HG03565 (cell line): Measurements from ENCODE around the gene PRPF19.

Experiments
- ATAC-seq: cut with Tn5 transposase; IDR thresholded peaks from one replicate; pipeline ENCODE4 v1.9.1; 2021; ENCODE audit warnings: mild to moderate bottlenecking, moderate library complexity; ENCODE audit not compliant: unreplicated experiment

PRPF19 gene

DNA sequence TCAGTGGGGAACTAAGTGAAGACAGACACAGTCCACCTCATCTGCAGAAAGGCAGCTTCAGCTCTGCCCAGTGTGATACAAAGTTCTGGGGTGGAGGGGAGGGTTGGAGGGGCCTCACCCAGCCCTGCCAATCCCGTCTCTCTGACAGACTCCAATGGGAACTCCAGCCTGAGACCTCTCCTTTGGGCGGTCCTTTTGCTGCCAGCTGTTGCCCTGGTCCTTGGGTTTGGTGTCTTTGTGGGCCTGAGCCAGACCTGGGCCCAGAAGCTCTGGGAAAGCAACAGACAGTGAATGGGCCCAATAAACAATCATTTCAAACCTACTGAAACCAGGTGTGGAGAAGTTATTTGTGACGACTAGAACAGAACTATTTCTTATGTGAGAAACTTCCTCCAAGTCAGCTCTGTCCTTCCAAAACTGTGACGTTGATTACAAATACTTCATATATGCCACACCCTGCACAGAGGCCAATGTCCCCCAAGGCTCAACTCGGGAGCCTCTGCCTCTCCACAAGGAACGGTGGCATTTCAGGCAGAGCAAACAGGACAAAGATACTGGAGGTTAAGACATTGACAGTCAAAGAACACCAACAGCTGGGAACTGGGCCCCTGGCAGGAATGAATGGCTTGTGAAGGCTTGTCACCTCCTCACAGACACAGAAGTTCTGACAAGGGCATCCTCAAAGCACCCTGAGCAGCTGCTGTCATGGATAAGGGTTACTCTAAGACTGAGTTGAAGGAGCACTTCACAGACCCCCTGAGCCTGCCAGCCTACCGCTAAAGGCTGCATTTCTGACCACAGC lies 30.8 kb downstream of the PRPF19 start:
- no peak for ATAC-seq

DNA sequence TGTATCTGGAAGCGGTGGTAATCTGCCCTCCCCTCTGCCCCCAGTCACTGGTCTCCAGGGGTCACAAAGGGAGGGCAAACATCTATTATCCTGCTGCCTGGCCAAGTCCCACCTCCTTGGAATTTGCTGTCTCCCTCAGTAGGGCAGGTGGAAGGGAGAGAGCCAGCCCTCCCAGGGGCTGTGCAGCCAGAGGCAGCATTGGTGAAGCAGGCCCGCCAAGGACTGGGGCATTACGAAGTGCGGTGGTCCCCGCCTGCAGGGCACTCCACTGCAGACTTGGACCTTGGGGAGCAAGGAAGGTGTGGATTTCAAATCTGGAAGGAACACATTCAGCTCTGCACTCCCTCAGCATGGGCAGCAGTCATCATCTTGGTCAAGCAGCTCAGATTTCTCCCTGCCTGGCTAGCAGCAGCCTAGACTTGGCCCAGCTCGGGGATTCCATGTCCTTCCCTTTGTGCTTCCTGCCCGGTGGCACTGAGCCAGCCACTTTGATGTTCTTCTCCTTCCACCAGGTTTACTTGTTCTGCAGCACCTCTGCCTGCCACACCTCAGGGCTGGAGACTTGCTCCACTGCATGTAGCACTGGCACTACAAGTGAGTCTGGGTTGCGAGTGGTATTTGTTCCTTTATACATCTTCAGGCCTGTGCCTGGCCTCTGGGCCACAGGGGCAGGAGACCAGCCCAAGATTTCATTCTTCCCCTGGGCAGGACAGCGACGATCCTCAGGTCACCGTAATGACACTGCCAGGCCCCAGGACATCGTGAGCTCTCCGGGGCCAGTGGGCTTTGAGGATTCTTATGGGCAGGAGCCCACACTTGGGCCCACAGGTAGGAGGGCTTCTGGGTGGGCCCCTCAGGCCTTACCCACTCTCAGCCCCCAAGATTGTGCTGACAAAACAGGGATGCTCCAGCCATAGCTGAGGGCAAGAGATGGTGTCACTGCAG lies 31.7 kb downstream of the PRPF19 start:
- no peak for ATAC-seq

DNA sequence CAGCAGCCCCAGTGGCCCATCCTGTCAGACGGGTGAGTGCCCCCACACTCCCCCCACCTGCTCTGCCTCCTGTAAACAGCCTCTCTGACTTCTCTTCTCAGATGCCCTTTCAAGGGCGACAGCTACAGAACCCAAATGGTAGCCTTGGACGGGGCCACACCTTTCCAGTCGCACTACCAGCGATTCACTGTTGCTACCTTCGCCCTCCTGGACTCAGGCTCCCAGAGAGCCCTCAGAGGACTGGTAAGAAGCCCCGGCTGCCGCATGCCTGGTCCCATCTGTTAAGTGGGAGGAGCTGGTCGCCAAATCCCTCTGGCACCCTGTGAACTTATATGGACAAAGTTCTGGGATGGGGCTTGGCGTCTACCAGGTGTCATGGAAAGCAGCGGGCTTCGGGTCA lies 32.9 kb downstream of the PRPF19 start:
- no peak for ATAC-seq

DNA sequence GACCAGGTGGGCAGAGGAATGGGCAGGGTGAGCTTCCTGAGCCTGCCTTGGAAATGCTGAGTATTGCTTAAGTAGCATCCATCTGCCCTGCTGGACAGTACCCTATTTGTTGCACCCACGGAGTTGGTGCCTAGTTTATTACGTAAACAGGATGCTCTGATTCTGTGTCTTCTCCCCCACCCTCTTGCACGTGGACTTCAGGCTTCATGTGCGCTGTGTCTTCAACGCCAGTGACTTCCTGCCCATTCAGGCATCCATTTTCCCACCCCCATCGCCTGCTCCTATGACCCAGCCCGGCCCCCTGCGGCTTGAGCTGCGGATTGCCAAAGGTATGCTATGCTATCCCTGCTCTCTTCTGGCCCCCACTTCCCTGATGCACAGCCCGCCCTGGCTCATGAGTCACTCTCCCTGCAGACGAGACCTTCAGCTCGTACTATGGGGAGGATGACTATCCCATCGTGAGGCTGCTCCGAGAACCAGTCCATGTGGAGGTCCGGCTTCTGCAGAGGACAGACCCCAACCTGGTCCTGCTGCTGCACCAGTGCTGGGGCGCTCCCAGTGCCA lies 33.3 kb downstream of the PRPF19 start:
- ATAC-seq = no peak

DNA sequence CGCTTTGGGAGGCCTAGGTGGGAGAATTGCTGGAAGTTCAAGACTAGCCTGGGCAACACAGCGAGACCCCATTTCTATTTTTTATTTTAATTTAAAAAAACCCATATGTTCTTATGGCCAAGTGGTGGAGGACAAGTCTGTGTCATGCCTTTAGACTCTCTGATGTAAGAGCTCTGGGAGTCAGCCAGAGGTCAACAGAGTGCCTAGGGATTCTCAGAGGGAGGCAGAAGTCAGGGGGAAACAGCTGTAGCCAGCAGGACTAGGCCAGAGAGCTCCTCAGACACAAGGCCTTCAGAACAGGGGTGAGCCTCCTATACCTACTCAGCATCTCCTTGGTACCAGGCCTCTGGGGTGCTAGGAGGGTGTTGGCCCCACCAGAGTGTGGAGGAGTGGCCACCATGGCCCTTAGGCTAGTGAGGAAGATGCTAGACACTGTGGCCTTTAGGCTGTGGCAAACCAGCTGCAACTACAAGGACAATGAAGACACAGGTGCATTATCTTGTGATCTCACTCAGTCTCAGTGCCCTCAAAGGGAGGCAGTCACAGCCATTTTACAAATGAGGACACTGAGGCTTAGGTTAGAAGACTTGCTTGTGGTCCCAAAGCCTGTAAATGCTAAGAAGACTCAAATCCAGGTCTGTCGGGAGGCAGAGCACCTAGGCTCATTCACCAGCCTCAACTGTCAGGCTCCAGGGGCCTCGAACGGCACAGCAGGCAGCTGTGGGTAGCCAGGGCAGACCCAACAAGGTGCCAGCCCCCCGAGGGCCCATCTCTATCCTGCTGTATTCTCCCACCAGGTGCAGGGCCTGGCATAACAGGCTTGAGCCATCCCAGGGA lies 34.0 kb downstream of the PRPF19 start:
- no peak for ATAC-seq

DNA sequence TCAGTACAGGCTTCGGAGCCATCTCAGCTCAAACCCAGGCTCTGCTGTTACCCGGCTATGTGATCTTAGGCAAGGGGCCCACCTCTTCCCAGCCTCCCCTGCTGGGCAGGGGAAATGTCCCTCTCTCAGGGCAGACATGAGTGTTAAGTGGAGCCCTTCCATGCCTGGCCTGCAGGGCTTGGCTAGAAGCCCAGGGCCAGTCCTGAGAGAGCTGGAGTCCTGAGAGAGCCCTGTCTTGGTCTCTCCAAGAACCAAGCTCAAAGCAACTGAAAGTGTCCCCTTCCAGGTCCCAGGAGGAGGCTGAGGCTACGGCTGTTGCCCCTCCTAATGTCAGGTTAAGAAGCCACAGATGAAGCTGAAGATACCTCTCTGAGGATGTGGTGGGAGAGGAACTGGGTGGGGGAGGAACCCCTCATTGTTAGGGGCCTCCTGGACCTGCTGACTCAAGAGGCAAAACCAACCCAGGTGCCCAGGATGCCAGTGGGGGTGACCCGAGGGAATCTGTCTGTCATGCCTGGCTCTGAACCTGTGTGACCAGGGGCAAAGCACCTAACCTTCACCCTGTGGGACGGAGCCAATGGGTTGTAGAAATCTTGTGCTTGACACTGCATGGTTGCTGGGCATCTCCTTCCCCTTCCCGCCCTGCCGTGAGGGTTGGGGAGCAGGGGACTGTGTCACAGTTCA lies 34.9 kb downstream of the PRPF19 start:
- no peak for ATAC-seq

DNA sequence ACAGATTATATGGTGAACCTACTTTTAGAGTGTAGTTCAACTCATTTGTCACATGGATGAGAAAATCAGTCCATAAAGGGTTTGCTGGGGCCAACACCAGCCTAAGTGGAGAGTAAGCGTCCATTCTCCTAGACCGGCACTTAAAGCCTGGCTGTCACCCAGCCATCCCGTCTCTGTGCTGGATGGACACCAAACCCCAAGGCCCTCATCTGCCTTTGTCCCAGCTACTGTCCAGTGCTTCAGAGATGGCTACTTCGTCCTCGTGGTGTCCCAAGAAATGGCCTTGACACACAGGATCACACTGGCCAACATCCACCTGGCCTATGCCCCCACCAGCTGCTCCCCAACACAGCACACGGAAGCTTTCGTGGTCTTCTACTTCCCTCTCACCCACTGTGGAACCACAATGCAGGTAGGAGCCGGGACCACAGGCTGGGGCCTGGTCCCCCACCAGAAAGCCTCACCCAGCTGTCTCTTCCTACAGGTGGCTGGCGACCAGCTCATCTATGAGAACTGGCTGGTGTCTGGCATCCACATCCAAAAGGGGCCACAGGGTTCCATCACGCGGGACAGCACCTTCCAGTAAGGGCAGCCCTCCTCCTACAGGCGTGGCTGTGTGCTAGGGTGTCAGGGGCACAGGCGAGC lies 35.5 kb downstream of the PRPF19 start:
- ATAC-seq = no peak

DNA sequence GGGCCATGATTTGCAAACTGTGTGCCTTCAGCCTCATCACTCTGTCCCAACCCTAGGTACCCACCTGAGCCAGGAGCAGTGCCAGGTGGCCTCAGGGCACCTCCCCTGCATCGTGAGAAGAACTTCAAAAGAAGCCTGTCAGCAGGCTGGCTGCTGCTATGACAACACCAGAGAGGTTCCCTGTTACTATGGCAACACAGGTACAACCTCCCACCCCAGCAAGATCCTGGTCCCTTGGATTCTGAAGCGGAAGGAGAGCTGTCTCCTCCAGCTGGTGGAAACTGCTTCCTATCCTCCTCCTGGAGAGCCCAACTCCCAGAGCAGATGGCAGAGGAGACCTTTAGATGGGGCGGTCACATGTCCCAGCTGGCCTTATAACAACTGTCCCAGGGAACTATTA lies 36.1 kb downstream of the PRPF19 start:
- ATAC-seq = no peak

DNA sequence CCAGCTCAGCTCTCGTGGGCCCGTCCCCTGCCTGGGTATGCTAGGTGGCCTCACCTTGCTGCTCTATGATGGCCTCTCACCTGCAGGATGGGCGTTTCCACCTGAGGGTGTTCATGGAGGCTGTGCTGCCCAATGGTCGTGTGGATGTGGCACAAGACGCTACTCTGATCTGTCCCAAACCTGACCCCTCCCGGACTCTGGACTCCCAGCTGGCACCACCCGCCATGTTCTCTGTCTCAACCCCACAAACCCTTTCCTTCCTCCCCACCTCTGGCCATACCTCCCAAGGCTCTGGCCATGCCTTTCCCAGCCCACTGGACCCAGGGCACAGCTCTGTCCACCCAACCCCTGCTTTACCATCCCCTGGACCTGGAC lies 36.9 kb downstream of the PRPF19 start:
- ATAC-seq = no peak

DNA sequence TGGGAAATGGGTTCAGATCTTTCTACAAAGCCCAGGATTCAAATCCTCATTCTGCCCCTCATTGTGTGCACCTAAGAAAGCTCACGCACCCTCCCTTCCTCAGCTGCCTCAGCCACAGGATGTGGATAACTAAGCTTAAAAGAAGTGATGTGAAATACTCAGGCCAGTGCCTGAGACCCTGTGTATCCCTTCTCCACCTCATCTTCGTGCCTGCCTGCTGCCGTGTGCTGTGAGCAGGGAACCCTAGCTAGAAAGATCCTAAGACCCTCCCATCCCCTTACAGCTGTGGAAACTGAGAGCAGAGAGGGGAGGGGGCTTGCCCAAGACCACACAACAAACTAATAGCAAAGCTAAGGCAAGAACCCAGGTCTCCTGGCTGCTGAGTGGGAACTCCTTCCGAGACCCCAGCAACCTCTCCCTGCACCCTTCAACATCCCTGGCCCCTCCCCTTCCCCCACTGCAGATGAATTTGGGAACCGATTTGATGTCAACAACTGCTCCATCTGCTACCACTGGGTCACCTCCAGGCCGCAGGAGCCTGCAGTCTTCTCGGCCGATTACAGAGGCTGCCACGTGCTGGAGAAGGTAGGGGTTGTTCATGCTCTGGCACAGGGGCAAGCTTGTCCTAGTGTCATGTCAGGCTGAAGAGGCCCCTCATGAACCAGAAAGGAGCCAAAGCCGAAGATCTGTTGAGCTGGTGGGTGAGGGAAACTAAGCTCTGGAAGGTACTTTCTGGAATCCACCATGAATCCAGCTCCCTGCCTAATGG lies 37.5 kb downstream of the PRPF19 start:
- ATAC-seq = no peak

DNA sequence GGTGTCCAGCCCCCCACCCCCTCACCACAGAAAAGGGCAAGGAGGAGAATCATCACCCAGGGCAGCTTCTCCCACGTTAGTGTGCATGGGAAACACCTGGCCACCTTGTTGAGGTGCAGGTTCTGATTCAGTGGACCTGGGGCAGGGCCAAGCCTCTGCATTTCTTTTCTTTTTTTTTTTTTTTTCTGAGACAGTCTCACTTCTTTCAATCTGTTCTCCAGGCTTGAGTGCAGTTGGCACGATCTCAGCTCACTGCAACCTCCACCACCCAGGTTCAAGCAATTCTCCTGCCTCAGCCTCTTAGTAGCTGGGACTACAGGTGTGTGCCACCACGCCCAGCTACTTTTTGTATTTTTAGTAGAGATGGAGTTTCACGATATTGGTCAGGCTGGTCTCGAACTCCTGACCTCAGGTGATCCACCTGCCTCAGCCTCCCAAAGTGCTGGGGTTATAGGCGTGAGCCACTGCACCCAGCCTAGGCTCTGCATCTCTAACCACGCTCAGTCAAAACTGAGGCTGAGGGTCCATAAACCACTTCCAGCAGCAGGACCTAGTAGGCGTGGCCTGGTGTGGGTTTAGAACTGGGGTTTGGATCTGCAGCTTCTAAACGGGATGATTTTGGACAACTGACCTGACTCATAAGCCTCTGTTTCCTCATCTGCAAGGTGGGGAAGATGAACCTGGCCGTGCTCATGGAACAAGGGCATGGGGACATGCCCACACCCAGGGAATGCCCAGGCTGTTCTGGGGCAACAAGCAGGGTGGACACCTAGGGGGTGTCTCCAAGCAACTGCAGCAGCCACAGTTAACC lies 38.3 kb downstream of the PRPF19 start:
- ATAC-seq = no peak

DNA sequence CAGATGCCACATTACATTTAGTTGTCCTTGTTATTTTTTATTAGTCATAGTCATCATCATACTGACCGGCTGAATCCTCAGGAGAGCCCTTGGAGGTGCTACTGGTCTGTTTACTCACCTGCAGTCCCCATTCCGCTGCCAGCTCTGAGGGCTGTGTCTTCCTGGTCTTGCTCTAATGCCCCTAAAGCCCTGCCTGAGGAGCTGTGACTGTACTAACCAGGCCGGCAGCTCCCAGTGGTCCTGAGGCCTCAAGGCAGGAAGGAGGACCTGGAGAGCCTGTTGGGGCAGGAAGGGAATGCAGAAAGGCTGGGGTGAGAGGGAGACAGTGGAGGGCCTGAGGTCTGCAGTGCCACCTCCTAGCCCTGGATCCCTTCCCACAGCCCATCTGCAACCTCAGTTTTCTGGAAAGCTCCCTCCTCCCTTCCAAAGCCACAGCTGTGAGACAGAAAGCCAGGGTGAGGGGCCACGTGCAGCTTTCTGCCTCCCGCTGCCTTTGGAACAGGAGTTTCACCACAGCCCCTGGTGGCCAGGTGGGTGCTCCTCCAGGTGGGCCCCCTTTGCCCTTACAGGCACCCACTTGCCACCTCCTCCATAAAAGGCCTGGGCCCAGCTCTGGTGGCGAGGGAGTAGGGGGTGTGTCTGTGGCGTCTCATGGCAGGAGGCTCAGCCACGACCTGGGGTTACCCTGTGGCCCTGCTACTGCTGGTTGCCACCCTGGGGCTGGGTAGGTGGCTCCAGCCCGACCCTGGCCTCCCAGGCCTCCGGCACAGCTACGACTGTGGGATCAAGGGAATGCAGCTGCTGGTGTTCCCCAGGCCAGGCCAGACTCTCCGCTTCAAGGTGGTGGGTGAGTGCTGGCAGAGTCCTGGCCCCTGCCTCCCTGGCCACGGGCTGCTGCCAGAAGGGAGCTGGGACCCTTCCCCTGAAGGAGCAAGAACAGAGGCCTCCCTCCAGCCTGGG lies 39.2 kb downstream of the PRPF19 start, which contains the start of gene ZP1:
Gene ZP1, plus strand, starts transcription at position 632 of the 960 bp plus-strand sequence. Its CDS starts 20 bp downstream, at position 652.
- no peak for ATAC-seq

DNA sequence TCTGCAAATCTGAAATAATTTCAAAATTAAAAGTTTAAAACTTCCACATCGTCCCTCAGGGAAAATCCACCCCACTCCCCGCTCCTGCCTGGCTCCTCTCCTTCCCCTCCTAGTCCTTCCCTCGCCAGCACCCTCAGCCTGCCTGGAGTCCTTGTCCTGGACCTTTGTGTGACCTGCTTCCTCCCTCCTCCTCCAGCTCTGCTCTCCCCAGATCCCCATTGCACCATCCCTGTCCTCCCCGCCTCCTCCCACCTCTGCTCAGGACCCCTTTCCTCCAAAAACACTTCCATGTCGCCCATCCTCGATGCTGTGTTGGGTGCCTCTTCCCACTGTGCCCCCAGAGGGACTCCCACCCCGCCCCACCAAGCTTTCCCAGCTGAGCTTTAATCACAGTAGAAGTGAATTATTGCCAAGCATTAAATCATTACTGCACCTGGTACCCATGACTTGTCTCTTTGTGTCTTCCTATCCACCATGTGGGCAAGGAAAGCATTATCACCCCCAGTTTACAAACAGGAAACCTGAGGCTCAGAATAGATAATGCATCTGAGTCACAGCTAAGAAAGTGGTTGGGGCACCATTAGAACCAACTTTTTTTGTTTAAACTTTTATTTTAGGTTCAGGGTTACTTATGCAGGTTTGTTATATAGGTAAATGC lies 41.4 kb downstream of the PRPF19 start:
- ATAC-seq = no peak

DNA sequence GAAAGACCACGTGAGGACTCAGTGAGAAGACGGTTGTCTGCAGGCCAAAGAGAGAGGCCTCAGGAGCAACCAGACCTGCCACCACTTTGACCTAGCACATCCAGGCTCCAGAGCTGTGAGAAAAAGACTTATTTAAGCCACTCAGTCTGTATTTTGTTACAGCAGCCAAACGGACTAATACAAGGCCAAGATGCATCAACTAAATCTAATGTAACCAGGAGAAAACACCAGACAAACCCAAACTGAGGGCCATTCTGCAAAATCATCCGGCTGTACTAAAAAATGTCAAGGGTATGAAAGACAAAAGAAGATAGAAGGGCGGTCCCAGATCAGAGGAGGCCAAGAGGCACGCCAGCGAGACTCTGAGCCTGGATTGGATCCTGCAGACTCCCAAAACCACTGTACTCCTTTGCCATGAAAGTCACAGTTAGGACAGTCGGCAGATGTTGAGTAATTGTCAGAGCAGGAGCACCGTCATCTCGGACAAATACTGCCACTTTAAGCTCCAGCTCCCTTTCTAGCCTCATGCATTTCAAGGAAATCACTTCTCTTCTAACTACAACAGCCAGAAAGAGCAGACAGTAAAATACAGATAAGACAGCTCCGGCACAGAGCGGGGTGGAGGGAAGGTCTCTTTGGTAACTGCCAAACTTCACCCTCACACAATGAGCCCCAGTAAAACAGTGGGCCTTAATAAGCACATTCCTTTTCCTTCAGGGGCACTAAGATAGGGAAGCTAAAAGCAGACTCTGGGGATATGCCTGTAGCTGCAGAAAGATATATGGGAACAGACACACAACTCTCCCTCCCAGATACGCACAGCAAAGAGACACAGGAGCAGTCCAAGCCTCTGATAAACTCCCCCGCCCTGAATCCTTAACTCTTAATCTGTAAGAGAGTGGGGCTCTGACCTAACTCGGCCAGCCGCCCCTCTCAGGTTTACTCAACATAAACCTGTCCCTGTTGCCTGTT lies 42.5 kb downstream of the PRPF19 start:
- ATAC-seq = no peak

DNA sequence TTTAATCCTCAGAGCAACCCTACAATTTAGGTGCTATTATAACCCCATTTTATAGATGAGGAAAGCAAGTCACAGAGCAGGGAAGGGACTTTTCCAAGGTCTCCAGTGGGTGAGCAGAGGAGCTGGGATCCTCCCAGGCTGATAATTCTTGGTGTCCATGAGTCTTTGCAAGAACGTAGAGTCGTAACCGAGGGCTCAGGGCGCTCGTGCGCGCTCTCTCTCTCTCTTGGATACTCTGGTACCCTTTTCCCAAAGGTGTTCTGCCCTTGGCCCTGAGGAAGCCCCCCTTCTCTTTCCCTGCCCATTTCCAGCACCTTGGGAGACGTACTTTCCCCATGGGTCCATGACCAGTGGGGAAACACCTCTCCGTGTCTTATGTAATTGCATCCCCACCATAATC lies 44.2 kb downstream of the PRPF19 start:
- ATAC-seq = no peak
